Peyer's patch (tissue), 4 donors: Measurements from ENCODE around the gene NFS1. TPM values are rescaled to one million over a fixed set of nuclear protein-coding genes. Genes with fewer than 3 reads are reported as not detected.

Experiments used
- DNase-seq, 3 donors: peaks; one replicate each; pipeline ENCODE4 v3.0.0-alpha.2; 2017 to 2019
- H3K27ac ChIP-seq, 4 donors: fragments of 200-600 bp; sonication (generic); one replicate each; pipeline ENCODE4 v1.5.1; 2016 to 2019
- H3K27me3 ChIP-seq, 2 donors: fragments of 200-600 bp; sonication (generic); one replicate each; pipeline ENCODE4 v1.5.1; 2019
- H3K36me3 ChIP-seq, 3 donors: fragments of 200-600 bp; sonication (generic); one replicate each; pipeline ENCODE4 v1.5.1; 2016 to 2019
- H3K4me1 ChIP-seq, 4 donors: fragments of 200-600 bp; sonication (generic); one replicate each; pipeline ENCODE4 v1.5.1; 2016 to 2019
- H3K4me3 ChIP-seq, 4 donors: fragments of 200-600 bp; sonication (generic); 1 replicate in 3 of 4; 2 replicates in 1 of 4; pipeline ENCODE4 v1.5.1; 2016 to 2019; ENCODE audit warnings: mild to moderate bottlenecking in 1 of 4
- H3K9me3 ChIP-seq, 4 donors: fragments of 200-600 bp; sonication (generic); one replicate each; pipeline ENCODE4 v1.5.1; 2016 to 2019; ENCODE audit warnings: mild to moderate bottlenecking in 1 of 4
- POLR2A ChIP-seq, 2 donors: fragments of 450-650 bp; IDR thresholded peaks; one replicate each; pipeline ENCODE4 v1.5.1; 2017; ENCODE audit warnings: antibody characterized with exemption in 2 of 2, mild to moderate bottlenecking in 2 of 2, moderate library complexity in 2 of 2
- total RNA-seq, 4 donors: library from RNA; depleted of rRNA; stranded (reverse); fragments of >200 nt; gene quantifications; one replicate each; pipeline ENCODE4 v1.1.0, GENCODE V29; 2016
- TF ChIP-seq, protein P1 (sequence below), 6 experiments: fragments of 450-650 bp in 4 of 6; fragments of 200-600 bp in 2 of 6; sonication (generic) in 1 of 6; IDR thresholded peaks; one replicate each; pipeline ENCODE4 v1.5.1; 2017 to 2019; ENCODE audit warnings: antibody characterized with exemption in 6 of 6, mild to moderate bottlenecking in 3 of 6, moderate library complexity in 1 of 6

Gene NFS1
- total RNA-seq, 4 donors from 2014 or later = 29.2 to 62.2 (median 41.4) TPM

DNA sequence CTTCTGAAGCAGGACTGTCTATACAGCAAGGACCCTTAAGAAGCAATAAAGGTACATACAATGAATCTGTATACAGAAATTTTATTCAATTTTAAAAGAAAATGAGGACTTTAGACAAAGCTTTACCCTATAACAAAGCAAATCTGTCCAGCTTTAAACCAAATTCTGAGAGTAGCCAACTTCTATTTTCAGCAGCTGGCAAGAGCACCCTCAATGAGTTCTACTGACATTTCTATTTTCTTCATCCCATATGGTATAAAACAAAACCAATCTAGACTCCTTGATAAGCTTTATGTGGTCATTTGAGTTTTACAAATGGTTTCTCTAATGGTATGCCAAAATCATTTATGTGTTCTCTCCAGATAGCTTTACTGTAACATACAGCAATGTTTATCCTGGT lies 47.2 kb downstream of the NFS1 start:
- TF ChIP-seq, protein P1, sequence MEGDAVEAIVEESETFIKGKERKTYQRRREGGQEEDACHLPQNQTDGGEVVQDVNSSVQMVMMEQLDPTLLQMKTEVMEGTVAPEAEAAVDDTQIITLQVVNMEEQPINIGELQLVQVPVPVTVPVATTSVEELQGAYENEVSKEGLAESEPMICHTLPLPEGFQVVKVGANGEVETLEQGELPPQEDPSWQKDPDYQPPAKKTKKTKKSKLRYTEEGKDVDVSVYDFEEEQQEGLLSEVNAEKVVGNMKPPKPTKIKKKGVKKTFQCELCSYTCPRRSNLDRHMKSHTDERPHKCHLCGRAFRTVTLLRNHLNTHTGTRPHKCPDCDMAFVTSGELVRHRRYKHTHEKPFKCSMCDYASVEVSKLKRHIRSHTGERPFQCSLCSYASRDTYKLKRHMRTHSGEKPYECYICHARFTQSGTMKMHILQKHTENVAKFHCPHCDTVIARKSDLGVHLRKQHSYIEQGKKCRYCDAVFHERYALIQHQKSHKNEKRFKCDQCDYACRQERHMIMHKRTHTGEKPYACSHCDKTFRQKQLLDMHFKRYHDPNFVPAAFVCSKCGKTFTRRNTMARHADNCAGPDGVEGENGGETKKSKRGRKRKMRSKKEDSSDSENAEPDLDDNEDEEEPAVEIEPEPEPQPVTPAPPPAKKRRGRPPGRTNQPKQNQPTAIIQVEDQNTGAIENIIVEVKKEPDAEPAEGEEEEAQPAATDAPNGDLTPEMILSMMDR (IDR thresholded peaks at IDR 0.05) = no peak
- no peak for TF ChIP-seq POLR2A (IDR thresholded peaks at IDR 0.05)
- H3K27ac ChIP-seq = no peak overlapping the region
- no peaks in the 10 kb centered on the region for H3K9me3 ChIP-seq
- no peak for DNase-seq
- peaks cover 0 to 36% (median 0%) of the 10 kb centered on the region in 3 donors for H3K36me3 ChIP-seq
- peaks cover 0 to 6% (median 0%) of the 10 kb centered on the region in 4 donors for H3K4me1 ChIP-seq
- H3K27me3 ChIP-seq = no peaks in the 10 kb centered on the region
- H3K4me3 ChIP-seq = no peak overlapping the region

GRCh38 chr20:35650632-35651031 lies 48.5 kb downstream of the NFS1 start:
- DNase-seq = no peak
- TF ChIP-seq POLR2A (IDR thresholded peaks at IDR 0.05) = no peak
- TF ChIP-seq, protein P1 (IDR thresholded peaks at IDR 0.05) = no peak
- Histone ChIP-seq H3K9me3 (no peaks in the 10 kb centered on the region), H3K27me3 (no peaks in the 10 kb centered on the region), H3K4me3 (no peak overlapping the region), H3K27ac (no peak overlapping the region), H3K36me3 (peaks cover 0 to 31% (median 0%) of the 10 kb centered on the region in 3 donors), H3K4me1 (peaks cover 0 to 5% (median 0%) of the 10 kb centered on the region in 4 donors)

- no peak for DNase-seq
- no peak overlapping the region for H3K4me3 ChIP-seq
- H3K36me3 ChIP-seq = peaks cover 0 to 14% (median 0%) of the 10 kb centered on the region in 3 donors
- H3K9me3 ChIP-seq = no peaks in the 10 kb centered on the region
- TF ChIP-seq POLR2A (IDR thresholded peaks at IDR 0.05) = no peak
- TF ChIP-seq, protein P1 (IDR thresholded peaks at IDR 0.05) = no peak
- no peak overlapping the region for H3K27ac ChIP-seq
- peaks cover 0 to 5% (median 0%) of the 10 kb centered on the region in 4 donors for H3K4me1 ChIP-seq
- no peaks in the 10 kb centered on the region for H3K27me3 ChIP-seq
Observed at GRCh38 chr20:35648836-35649235, 50.3 kb downstream of the NFS1 start.

DNA sequence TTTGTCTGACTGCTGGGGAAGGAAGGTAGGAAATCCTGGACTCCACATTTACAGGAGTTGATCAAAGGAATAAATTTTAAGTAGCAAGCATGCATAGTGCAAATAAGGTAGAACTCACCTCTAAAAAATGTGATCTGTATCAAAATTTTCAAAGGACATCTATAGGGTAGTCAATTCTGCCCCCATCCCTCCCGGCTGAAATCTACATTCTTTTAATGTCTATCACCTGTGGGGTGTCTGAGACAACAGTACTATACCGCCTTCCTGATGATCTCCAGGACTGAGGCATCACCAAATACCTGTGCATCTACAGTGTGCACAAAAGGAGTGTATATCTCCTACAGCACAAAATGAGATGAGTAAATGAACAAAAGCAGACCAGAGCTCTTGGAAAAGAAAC lies 54.3 kb downstream of the NFS1 start:
- no peak overlapping the region for H3K27ac ChIP-seq
- no peak overlapping the region for H3K4me3 ChIP-seq
- no peaks in the 10 kb centered on the region for H3K4me1 ChIP-seq
- no peaks in the 10 kb centered on the region for H3K27me3 ChIP-seq
- TF ChIP-seq POLR2A (IDR thresholded peaks at IDR 0.05) = no peak
- TF ChIP-seq, protein P1 (IDR thresholded peaks at IDR 0.05) = no peak
- no peaks in the 10 kb centered on the region for H3K36me3 ChIP-seq
- no peak for DNase-seq
- H3K9me3 ChIP-seq = no peaks in the 10 kb centered on the region

DNA sequence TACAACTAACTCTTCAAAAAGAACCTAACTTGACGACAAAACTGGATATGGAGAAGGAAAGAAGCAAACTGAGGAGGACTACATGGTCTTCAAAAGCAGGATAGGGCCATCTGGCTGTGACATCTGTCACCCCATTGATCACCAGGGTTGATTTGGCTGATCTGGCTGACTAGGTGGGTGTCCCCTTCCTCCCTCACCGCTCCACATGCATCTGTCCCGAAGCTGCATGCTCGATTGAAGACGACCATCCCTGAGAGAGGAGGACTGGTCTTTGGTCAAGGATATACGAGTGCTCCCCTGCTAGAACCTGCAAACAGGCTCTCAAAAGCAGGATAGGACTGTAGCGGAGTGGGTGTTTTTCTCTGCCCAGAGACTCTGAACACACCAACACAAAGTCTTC lies 56.1 kb downstream of the NFS1 start:
- no peaks in the 10 kb centered on the region for H3K9me3 ChIP-seq
- peaks cover 0 to 5% (median 0%) of the 10 kb centered on the region in 4 donors for H3K4me1 ChIP-seq
- no peak overlapping the region for H3K27ac ChIP-seq
- no peaks in the 10 kb centered on the region for H3K27me3 ChIP-seq
- H3K36me3 ChIP-seq = no peaks in the 10 kb centered on the region
- TF ChIP-seq, protein P1 (IDR thresholded peaks at IDR 0.05) = no peak
- no peak for TF ChIP-seq POLR2A (IDR thresholded peaks at IDR 0.05)
- H3K4me3 ChIP-seq = no peak overlapping the region
- DNase-seq = no peak

DNA sequence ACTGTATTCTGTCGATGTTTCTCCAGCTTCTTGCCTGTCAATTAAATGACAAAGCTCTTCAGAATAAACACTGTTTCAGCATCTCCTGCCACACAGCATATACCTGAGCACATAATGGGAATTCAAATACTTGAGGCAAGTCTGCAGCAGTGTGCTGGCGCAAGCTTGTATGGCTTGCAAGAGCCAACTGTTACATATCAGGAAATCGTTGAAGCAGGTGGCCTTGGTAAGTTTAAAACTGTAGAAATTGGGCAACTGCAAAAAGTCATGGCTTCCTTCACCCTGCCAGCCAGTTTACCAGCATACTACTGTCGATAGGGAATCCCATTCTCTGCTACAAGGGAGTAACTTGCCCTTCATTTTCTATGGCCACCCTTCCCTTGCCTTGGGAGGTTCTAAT lies 57.4 kb downstream of the NFS1 start:
- no peak for DNase-seq
- Histone ChIP-seq H3K4me3 (no peak overlapping the region), H3K36me3 (no peaks in the 10 kb centered on the region), H3K9me3 (no peaks in the 10 kb centered on the region), H3K27me3 (no peaks in the 10 kb centered on the region), H3K4me1 (peaks cover 0 to 5% (median 0%) of the 10 kb centered on the region in 4 donors), H3K27ac (no peak overlapping the region)
- TF ChIP-seq POLR2A (IDR thresholded peaks at IDR 0.05) = no peak
- TF ChIP-seq, protein P1 (IDR thresholded peaks at IDR 0.05) = no peak
